Choroid plexus epithelial cell (primary cell): ENCODE data around the gene PACSIN2.

Source experiments
- DNase-seq: peaks from one replicate; pipeline ENCODE4 v3.0.0-alpha.2; 2010; ENCODE audit warnings: low read depth
- H3K4me3 ChIP-seq: 2 replicates; pipeline ENCODE4 v1.5.1; 2011; ENCODE audit warnings: low read depth, mild to moderate bottlenecking, control low read depth, low read length, moderate library complexity
- CTCF ChIP-seq: conservative IDR thresholded peaks from 2 replicates; pipeline ENCODE4 v1.5.1; 2011; ENCODE audit warnings: low read depth, mild to moderate bottlenecking, control low read depth, inconsistent platforms, low read length, moderate library complexity

PACSIN2 gene

GRCh38 chr22:42945027-42945426 is 69.9 kb downstream of the PACSIN2 start:
- DNase-seq: no peak
- no peak overlapping the region for H3K4me3 ChIP-seq
- TF ChIP-seq CTCF: no peak

- no peak for DNase-seq
- no peak overlapping the region for H3K4me3 ChIP-seq
- no peak for TF ChIP-seq CTCF
These were observed 70.5 kb downstream of the PACSIN2 start for GRCh38 chr22:42944409-42944808.

- no peak overlapping the region for H3K4me3 ChIP-seq
- no peak for TF ChIP-seq CTCF
- DNase-seq: no peak
These were observed 71.0 kb downstream of the PACSIN2 start for GRCh38 chr22:42943981-42944380.

GRCh38 chr22:42942351-42942750 is 72.6 kb downstream of the PACSIN2 start:
- no peak overlapping the region for H3K4me3 ChIP-seq
- no peak for TF ChIP-seq CTCF
- DNase-seq: no peak

- H3K4me3 ChIP-seq: no peak overlapping the region
- DNase-seq: peak; percentile 93
These were observed 74.9 kb downstream of the PACSIN2 start for GRCh38 chr22:42939941-42940653.

GRCh38 chr22:42939451-42939881 is 75.5 kb downstream of the PACSIN2 start:
- no peak overlapping the region for H3K4me3 ChIP-seq
- no peak for TF ChIP-seq CTCF
- no peak for DNase-seq

More at GRCh38 chr22:42939941-42940653, 74.9 kb downstream of the PACSIN2 start:
- no peak for TF ChIP-seq CTCF

- H3K4me3 ChIP-seq: no peak overlapping the region
- no peak for DNase-seq
- TF ChIP-seq CTCF: no peak
These were observed 76.0 kb downstream of the PACSIN2 start for GRCh38 chr22:42938976-42939375.
